Epithelial cell of proximal tubule (primary cell): ENCODE results near the gene FBXO2. TPM values are rescaled to one million over a fixed set of nuclear protein-coding genes. Genes with fewer than 3 reads are reported as not detected.

Source experiments
- DNase-seq: peaks from one replicate; pipeline ENCODE4 v3.0.0-alpha.2; 2011; ENCODE audit warnings: low read depth
- H3K4me3 ChIP-seq: 2 replicates; pipeline ENCODE4 v1.5.1; 2011; ENCODE audit warnings: low read depth, mild to moderate bottlenecking, low read length
- total RNA-seq: library from RNA; depleted of rRNA; stranded (reverse); fragments of >200 nt; gene quantifications from 2 replicates; pipeline ENCODE4 v1.2.3, GENCODE V29; 2015
- TF ChIP-seq, protein P1 (sequence below): conservative IDR thresholded peaks from 2 replicates; pipeline ENCODE4 v1.5.1; 2012; ENCODE audit warnings: low read depth, mild to moderate bottlenecking, low read length

FBXO2 gene
- total RNA-seq, 1 donor from 2014 or later = 6.5 TPM

DNA sequence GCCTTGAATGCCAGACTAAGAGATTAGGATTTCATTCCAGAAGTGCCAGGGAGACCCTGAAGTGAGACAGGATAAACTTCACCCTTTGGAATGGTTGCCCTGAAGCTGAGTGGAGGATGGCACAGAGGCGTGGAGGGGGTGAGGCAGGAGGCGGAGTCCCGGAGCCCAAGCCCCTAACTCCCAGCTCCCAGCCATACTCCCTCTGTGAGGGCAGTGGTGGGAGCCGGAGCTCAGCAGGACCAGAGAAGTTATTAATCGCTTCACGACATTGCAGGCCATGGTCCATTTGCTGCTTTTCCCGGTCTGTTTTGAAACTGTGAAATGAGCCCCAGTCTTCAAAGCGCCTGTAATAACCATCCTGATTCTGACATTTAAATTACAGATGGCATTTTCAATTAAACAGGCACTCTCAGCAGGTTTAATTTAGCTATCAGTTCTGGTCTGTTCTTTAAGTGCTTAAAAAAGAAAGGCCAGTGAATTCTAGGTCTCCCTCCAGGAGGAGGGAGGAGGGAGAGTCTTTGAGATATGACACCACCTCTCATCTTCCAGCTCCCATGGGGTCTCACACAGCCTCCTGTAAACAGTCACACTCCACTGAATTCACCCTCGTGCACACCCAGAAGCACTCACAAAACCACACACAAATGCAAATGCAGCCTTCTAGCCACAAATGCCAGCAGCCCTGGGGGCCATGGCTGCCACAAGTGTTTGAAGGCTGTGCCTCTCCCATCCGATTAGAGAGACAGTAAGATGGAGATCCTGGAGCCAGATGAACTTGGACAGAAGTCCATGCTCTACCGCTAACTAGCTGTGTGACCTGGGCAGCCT lies 19.6 kb downstream of the FBXO2 start:
- DNase-seq = no peak
- TF ChIP-seq, protein P1, sequence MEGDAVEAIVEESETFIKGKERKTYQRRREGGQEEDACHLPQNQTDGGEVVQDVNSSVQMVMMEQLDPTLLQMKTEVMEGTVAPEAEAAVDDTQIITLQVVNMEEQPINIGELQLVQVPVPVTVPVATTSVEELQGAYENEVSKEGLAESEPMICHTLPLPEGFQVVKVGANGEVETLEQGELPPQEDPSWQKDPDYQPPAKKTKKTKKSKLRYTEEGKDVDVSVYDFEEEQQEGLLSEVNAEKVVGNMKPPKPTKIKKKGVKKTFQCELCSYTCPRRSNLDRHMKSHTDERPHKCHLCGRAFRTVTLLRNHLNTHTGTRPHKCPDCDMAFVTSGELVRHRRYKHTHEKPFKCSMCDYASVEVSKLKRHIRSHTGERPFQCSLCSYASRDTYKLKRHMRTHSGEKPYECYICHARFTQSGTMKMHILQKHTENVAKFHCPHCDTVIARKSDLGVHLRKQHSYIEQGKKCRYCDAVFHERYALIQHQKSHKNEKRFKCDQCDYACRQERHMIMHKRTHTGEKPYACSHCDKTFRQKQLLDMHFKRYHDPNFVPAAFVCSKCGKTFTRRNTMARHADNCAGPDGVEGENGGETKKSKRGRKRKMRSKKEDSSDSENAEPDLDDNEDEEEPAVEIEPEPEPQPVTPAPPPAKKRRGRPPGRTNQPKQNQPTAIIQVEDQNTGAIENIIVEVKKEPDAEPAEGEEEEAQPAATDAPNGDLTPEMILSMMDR = no peak
- H3K4me3 ChIP-seq = no peak overlapping the region

GRCh38 chr1:11629184-11630016 lies 24.8 kb downstream of the FBXO2 start:
- H3K4me3 ChIP-seq = no peak overlapping the region
- TF ChIP-seq, protein P1 = no peak
- no peak for DNase-seq

DNA sequence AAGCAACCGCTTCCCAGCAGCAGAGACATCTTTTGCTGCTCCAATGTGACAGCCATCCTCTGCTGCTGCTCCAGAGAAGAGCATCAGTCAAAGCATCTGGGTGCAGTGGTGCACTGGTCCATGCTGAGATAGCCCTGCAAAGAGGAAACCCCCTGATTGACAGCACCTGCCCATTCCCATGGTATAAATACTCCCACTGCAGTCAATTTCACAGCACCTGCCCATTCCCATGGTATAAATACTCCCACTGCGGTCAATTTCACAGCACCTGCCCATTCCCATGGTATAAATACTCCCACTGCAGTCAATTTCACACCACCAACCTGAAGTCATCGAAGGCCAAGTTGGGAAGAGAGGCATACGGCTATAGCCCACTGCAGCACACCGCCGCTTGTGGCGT lies 25.5 kb downstream of the FBXO2 start:
- DNase-seq = no peak
- TF ChIP-seq, protein P1 = no peak
- no peak overlapping the region for H3K4me3 ChIP-seq

GRCh38 chr1:11626551-11626950 lies 27.7 kb downstream of the FBXO2 start:
- TF ChIP-seq, protein P1 = no peak
- DNase-seq = no peak
- no peak overlapping the region for H3K4me3 ChIP-seq

- H3K4me3 ChIP-seq = no peak overlapping the region
- TF ChIP-seq, protein P1 = no peak
- DNase-seq = no peak
These were observed 30.5 kb downstream of the FBXO2 start for GRCh38 chr1:11623702-11624101.

GRCh38 chr1:11622398-11622797 lies 31.8 kb downstream of the FBXO2 start:
- H3K4me3 ChIP-seq = no peak overlapping the region
- TF ChIP-seq, protein P1 = no peak
- no peak for DNase-seq
